Astrocyte of the cerebellum (primary cell): ENCODE results near the gene CACTIN.

Source experiments
- DNase-seq: peaks from one replicate; pipeline ENCODE4 v3.0.0-alpha.2; 2011; ENCODE audit warnings: low read depth
- H3K4me3 ChIP-seq: 2 replicates; pipeline ENCODE4 v1.5.1; 2011; ENCODE audit warnings: mild to moderate bottlenecking, low read depth, low read length, moderate library complexity
- CTCF ChIP-seq: IDR thresholded peaks from 2 replicates; pipeline ENCODE4 v1.5.1; 2012; ENCODE audit warnings: low read length, low read depth, moderate library complexity, mild to moderate bottlenecking; ENCODE audit errors: missing control alignments
- in situ Hi-C: cut with HindIII; loops from 2 replicates; pipeline ENCODE4 v1.10.0; 2017; ENCODE audit warnings: low sequenced_read_pairs

The CACTIN gene

GRCh38 chr19:3656747-3657394 is 30.3 kb upstream of the CACTIN start:
- TF ChIP-seq CTCF, result no peak
- DNase-seq, result no peak
- in situ Hi-C loops, result no loop called here
- H3K4me3 ChIP-seq, result no peak overlapping the region

- no peak for DNase-seq
- H3K4me3 ChIP-seq, result no peak overlapping the region
- no peak for TF ChIP-seq CTCF
- in situ Hi-C loops, result no loop called here
Measured at GRCh38 chr19:3656073-3656746, 29.6 kb upstream of the CACTIN start.

GRCh38 chr19:3655402-3656072 is 28.9 kb upstream of the CACTIN start:
- H3K4me3 ChIP-seq, result no peak overlapping the region
- in situ Hi-C loops, result no loop called here

GRCh38 chr19:3653865-3654513 is 27.4 kb upstream of the CACTIN start:
- no peak overlapping the region for H3K4me3 ChIP-seq
- no peak for TF ChIP-seq CTCF
- in situ Hi-C loops, result loop anchor here (5.0 kb wide), 1 partner anchor 68 kb away; no protein-coding TSS in a partner anchor
- no peak for DNase-seq

More at GRCh38 chr19:3655402-3656072, 28.9 kb upstream of the CACTIN start:
- TF ChIP-seq CTCF, result no peak
- peak; percentile 61 for DNase-seq

- no peak for DNase-seq
- in situ Hi-C loops, result loop anchor here (5.0 kb wide), 1 partner anchor 69 kb away; no protein-coding TSS in a partner anchor
- H3K4me3 ChIP-seq, result no peak overlapping the region
- no peak for TF ChIP-seq CTCF
Measured at GRCh38 chr19:3653081-3653795, 26.6 kb upstream of the CACTIN start.

- no peak for DNase-seq
- TF ChIP-seq CTCF, result no peak
- H3K4me3 ChIP-seq, result no peak overlapping the region
- in situ Hi-C loops, result loop anchor here (5.0 kb wide), 1 partner anchor 70 kb away; no protein-coding TSS in a partner anchor
Measured at GRCh38 chr19:3652422-3652821, 25.8 kb upstream of the CACTIN start.
